Mammary epithelial cell (primary cell): ENCODE measurements around the gene TTC7B.

ENCODE experiments used
- CTCF ChIP-seq, 2 donors: IDR thresholded peaks in 1 of 2; conservative IDR thresholded peaks in 1 of 2; 2 replicates each; pipeline ENCODE4 v1.5.1; 2011 to 2012; ENCODE audit warnings: inconsistent platforms in 2 of 2, low read length in 2 of 2, mild to moderate bottlenecking in 2 of 2, control low read depth in 1 of 2, low read depth in 1 of 2; ENCODE audit not compliant: insufficient read depth in 1 of 2; ENCODE audit errors: extremely low read depth in 1 of 2
- EZH2 ChIP-seq: IDR thresholded peaks from 2 replicates; pipeline ENCODE4 v1.6.1; 2012; ENCODE audit warnings: low read length, inconsistent platforms, borderline replicate concordance

- no peak for TF ChIP-seq CTCF (conservative IDR thresholded peaks at IDR 0.05 in 1 of 2, IDR thresholded peaks at IDR 0.05 in 1 of 2; ENCODE audit: extremely low read depth in 1 of 2, insufficient read depth in 1 of 2, low read depth in 1 of 2, low read length in 2 of 2)
- TF ChIP-seq EZH2: no peak
Observed at GRCh38 chr14:90613997-90614396, 202.2 kb downstream of the TTC7B start.
